Measurements from ENCODE around the gene PCGF3.

PCGF3 gene

DNA sequence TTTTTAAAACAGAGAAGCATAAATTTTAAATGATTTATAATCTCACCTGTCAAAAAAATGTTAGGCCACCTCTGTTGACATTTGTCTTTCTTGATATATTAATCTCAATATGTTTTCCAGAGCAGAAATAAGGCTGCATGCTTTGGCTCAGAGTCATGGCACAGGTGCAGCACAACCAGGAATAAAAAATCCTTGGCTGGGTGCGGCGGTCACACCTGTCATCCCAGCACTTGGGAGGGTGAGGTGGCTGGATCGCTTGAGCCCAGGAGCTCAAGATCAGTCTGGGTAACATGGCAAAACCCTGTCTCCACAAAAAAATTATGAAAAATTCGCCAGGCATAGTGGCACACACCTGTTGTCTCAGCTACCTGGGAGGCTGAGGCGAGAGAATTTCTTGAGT is 102.2 kb downstream of the PCGF3 start:
- Histone ChIP-seq H3K4me3 (ENCODE audit: low read length) (no peak overlapping the region), H3K27me3 (ENCODE audit: control insufficient read depth, insufficient read depth, low read length) (peaks cover 4% of the 10 kb centered on the region)

DNA sequence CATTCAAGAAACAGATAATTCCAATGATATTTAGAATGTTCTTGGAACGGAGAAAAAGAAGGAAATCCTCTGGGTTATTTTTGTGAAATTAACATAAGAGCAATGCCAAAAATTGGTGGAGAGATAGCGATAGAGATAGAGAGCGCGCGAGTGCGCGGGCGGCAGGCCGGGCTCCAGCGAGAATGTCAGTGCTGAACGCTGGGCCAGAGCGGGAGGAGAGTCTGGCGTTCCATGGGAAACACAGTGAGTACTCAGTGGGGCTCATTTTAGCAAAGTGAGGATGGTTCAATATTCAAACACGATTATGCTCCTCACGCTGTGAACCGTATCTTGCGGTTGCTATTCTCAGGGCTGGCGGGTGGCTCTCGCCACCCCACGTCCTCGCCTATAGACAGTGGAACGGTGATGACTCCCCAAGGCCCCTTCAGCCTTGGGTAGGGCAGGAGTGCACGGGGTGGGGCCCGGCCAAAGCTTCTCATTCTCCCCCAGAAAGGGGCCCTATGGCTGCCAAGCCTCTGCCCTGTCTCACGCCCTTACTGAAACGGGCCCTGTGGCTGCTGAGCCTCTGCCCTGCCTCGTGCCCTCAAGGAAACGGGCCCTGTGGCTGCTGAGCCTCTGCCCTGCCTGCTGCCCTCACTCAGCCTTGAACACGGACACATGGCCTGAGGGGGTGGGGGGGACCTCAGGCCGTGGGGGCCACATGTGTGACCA is 103.4 kb downstream of the PCGF3 start:
- no peaks in the 10 kb centered on the region for H3K36me3 ChIP-seq (ENCODE audit: control insufficient read depth, insufficient read depth, low read length)
- no peak overlapping the region for H3K4me3 ChIP-seq (ENCODE audit: low read length)
- peaks cover 4% of the 10 kb centered on the region for H3K27me3 ChIP-seq (ENCODE audit: control insufficient read depth, insufficient read depth, low read length)
- H3K9me3 ChIP-seq (ENCODE audit: control insufficient read depth, low read length), result no peaks in the 10 kb centered on the region
- no peaks in the 10 kb centered on the region for H3K4me1 ChIP-seq (ENCODE audit: control insufficient read depth, insufficient read depth, low read length)
- H3K9ac ChIP-seq (ENCODE audit: low read length), result no peak overlapping the region

More for the DNA sequence above, 102.2 kb downstream of the PCGF3 start:
- H3K9ac ChIP-seq (ENCODE audit: low read length), result no peak overlapping the region
- H3K4me1 ChIP-seq (ENCODE audit: control insufficient read depth, insufficient read depth, low read length), result no peaks in the 10 kb centered on the region
- no peaks in the 10 kb centered on the region for H3K36me3 ChIP-seq (ENCODE audit: control insufficient read depth, insufficient read depth, low read length)
- H3K9me3 ChIP-seq (ENCODE audit: control insufficient read depth, low read length), result no peaks in the 10 kb centered on the region

DNA sequence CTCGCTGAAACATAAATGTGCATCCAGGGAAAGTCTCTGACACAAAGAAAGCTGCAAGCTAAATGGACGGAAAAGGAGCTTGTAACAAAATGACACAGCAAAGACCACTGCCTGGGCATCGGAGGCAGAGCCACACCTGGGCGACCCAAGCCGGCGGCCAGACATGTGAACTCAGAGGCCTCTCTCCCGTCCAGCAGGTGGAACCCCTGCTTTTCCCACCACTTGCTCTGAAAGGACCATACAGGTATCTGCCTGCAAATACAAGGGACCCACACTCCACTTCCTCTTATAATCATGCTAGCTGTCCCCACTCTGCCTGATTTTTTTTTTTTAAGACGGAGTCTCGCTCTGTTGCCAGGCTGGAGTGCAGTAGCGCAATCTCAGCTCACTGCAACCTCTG is 108.3 kb downstream of the PCGF3 start:
- H3K4me1 ChIP-seq (ENCODE audit: control insufficient read depth, insufficient read depth, low read length), result peaks cover 4% of the 10 kb centered on the region
- H3K36me3 ChIP-seq (ENCODE audit: control insufficient read depth, insufficient read depth, low read length), result no peaks in the 10 kb centered on the region
- H3K27me3 ChIP-seq (ENCODE audit: control insufficient read depth, insufficient read depth, low read length), result peaks cover 9% of the 10 kb centered on the region
- H3K9ac ChIP-seq (ENCODE audit: low read length), result no peak overlapping the region
- no peaks in the 10 kb centered on the region for H3K9me3 ChIP-seq (ENCODE audit: control insufficient read depth, low read length)
- no peak overlapping the region for H3K4me3 ChIP-seq (ENCODE audit: low read length)

DNA sequence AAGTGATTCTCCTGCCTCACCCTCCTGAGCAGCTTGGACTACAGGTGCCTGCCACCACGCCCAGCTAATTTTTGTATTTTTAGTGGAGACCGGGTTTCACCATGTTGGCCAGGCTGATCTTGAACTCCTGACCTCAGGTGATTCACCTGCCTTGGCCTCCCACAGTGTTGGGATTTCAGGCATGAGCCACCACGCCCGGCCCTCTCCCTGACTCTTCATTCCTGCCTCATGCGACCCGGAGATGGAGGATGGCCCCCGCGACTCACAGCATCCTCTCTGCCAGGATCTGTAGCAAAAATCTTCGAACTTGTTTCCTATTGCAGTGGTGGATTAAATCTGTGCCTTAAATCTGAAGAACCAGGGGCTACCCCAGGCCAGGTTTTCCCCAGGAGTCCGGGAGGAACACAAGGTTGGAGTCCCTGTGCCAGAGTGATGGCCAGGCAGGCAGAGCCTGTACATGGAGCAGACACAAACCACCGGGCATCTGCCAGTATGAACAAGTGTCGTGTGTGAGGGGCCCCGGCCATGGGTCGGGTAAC is 108.7 kb downstream of the PCGF3 start:
- no peak overlapping the region for H3K4me3 ChIP-seq (ENCODE audit: low read length)
- no peaks in the 10 kb centered on the region for H3K36me3 ChIP-seq (ENCODE audit: control insufficient read depth, insufficient read depth, low read length)
- peaks cover 4% of the 10 kb centered on the region for H3K4me1 ChIP-seq (ENCODE audit: control insufficient read depth, insufficient read depth, low read length)
- H3K9ac ChIP-seq (ENCODE audit: low read length), result no peak overlapping the region
- peaks cover 9% of the 10 kb centered on the region for H3K27me3 ChIP-seq (ENCODE audit: control insufficient read depth, insufficient read depth, low read length)
- no peaks in the 10 kb centered on the region for H3K9me3 ChIP-seq (ENCODE audit: control insufficient read depth, low read length)

DNA sequence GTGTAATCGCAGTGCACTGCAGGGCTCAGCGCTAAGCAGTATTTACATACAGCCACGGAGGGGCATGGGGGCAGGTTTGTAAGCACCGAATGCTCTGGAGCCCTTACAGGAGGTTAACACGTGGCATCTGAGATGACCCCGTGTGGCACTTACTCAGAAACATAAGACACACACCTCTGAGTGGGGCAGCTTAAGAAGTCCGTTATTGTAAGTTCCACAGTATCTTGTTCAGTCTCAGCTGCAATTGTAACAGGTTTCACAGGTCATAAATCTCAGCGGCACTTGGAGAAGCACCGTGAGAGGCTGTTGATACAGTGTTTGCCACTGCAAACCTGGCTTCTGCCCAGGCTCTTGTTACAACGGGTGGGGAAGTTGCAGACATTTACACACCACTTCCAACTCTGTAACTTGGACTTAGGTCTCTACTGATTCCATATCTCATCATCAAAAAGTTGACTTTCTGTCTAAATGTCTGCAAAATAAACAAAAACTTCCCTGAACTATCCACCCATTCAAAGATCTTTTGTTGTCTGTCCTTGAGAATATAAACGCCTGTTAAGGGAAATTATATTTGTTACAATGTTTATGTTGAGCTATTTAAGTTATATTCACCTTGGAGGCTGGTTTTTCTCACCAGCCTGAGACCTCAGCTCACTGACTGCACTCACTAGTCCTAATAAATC is 110.0 kb downstream of the PCGF3 start:
- no peak overlapping the region for H3K9ac ChIP-seq (ENCODE audit: low read length)
- no peak overlapping the region for H3K4me3 ChIP-seq (ENCODE audit: low read length)
- no peaks in the 10 kb centered on the region for H3K9me3 ChIP-seq (ENCODE audit: control insufficient read depth, low read length)
- H3K27me3 ChIP-seq (ENCODE audit: control insufficient read depth, insufficient read depth, low read length), result peaks cover 13% of the 10 kb centered on the region
- peaks cover 4% of the 10 kb centered on the region for H3K4me1 ChIP-seq (ENCODE audit: control insufficient read depth, insufficient read depth, low read length)
- no peaks in the 10 kb centered on the region for H3K36me3 ChIP-seq (ENCODE audit: control insufficient read depth, insufficient read depth, low read length)

DNA sequence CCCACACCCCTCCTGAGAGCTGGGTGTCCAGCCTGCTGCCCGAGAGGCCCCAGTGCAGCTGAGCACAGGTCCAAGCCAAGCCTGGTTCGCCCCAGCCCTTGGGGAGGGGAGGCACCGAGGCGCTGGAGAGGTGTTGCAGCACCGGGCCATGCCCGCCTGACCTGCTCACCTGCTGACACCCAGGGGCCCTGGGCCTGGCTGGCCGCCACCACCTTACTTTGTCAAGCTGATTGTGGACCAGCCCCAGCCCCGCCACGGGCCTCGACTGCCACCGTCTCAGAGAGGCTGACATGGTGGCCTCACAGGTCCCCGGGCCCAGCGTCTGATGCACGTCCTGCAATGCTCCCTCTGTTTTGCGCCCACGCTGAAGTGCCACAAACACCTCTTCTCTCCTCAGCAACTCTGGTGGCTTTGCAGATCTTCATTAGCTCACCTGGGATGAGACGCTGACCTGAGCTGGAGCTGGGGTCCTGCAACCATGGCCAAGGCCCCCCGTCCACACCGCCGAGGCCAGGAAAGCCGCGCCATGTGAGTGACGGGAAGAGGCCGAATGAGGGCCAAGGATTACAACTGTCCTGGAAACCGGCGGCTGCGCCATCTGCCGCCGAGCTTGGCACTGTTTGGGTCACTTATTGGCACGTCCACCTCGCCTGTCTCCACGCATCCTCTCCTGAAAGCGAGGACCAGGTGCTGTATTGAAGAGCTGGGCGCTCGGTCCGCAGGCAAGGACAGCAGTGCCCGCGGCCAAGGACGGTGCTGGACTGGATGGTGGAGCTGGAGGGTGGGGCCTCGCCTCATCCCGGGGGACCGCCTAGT is 112.7 kb downstream of the PCGF3 start:
- H3K27me3 ChIP-seq (ENCODE audit: control insufficient read depth, insufficient read depth, low read length), result peaks cover 33% of the 10 kb centered on the region
- no peaks in the 10 kb centered on the region for H3K36me3 ChIP-seq (ENCODE audit: control insufficient read depth, insufficient read depth, low read length)
- peaks cover 4% of the 10 kb centered on the region for H3K4me1 ChIP-seq (ENCODE audit: control insufficient read depth, insufficient read depth, low read length)
- no peak overlapping the region for H3K4me3 ChIP-seq (ENCODE audit: low read length)
- H3K9ac ChIP-seq (ENCODE audit: low read length), result no peak overlapping the region
- H3K9me3 ChIP-seq (ENCODE audit: control insufficient read depth, low read length), result no peaks in the 10 kb centered on the region

DNA sequence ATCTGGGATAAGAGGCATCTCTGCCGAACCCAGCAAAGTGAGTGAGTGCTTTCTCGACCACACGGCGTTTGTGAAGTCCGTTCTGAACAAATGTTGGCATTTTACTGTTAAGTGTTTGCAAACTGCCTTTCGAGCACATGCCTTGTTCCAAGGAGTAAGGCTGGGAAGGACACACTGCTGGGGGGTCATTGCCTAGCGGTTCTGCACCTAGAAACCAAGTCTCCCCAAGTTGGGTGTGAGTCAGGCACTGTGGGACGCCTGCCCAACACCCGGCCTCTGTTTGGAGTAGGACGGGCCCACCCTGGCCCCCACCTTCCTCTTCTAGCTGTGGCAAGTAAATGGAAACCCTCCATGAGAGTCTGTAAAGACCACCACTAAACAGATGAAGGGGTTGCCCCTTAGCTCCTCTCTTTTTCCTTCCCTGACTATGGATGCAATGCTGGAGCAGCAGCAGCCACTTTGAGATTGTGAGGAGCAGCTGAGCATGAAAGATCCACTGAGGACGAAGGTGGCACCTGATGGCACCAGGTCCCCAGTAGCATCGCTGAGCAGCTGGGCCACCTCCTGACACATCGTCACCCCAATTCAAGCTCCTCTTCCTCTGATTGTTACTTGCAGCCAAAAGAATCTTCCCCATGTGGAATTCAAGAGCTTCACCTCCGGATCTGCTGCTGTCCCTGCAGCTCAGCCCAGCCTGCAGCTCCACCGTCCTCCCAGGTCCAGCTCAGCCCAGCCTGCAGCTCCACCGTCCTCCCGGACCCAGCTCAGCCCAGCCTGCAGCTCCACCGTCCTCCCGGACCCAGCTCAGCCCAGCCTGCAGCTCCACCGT is 114.0 kb downstream of the PCGF3 start:
- Histone ChIP-seq H3K4me1 (ENCODE audit: control insufficient read depth, insufficient read depth, low read length) (peaks cover 4% of the 10 kb centered on the region), H3K4me3 (ENCODE audit: low read length) (no peak overlapping the region), H3K9ac (ENCODE audit: low read length) (no peak overlapping the region), H3K36me3 (ENCODE audit: control insufficient read depth, insufficient read depth, low read length) (no peaks in the 10 kb centered on the region), H3K27me3 (ENCODE audit: control insufficient read depth, insufficient read depth, low read length) (peaks cover 40% of the 10 kb centered on the region), H3K9me3 (ENCODE audit: control insufficient read depth, low read length) (no peaks in the 10 kb centered on the region)

Data from mucosa of stomach (tissue), 1 donor.